ENCODE results near the gene ARL16.

The ARL16 gene

GRCh38 chr17:81683584-81684441, at the start of gene ARL16, which contains the start of gene HGS:
Gene ARL16, minus strand, starts transcription at chr17:81683797. Its CDS starts 44 bp downstream, at chr17:81683753.
Gene HGS, plus strand, starts transcription at chr17:81684011. Its CDS starts 56 bp downstream, at chr17:81684067.
- peak; percentile 99 for DNase-seq (ENCODE audit: low read depth, low spot score)

- no peak for DNase-seq (ENCODE audit: low read depth, low spot score)
Measured at GRCh38 chr17:81727324-81728031, 43.9 kb upstream of the ARL16 start.

- no peak for DNase-seq (ENCODE audit: low read depth, low spot score)
Measured at GRCh38 chr17:81726004-81726403, 42.4 kb upstream of the ARL16 start.

- DNase-seq (ENCODE audit: low read depth, low spot score): no peak
Measured at GRCh38 chr17:81725439-81725838, 41.8 kb upstream of the ARL16 start.

GRCh38 chr17:81723651-81724209, 40.1 kb upstream of the ARL16 start:
- no peak for DNase-seq (ENCODE audit: low read depth, low spot score)

GRCh38 chr17:81722184-81723120, 38.9 kb upstream of the ARL16 start:
- DNase-seq (ENCODE audit: low read depth, low spot score): no peak

- DNase-seq (ENCODE audit: low read depth, low spot score): no peak
Measured at GRCh38 chr17:81720267-81721071, 36.9 kb upstream of the ARL16 start.

GRCh38 chr17:81719410-81720266, 36.0 kb upstream of the ARL16 start:
- DNase-seq (ENCODE audit: low read depth, low spot score): no peak

- DNase-seq (ENCODE audit: low read depth, low spot score): no peak
Measured at GRCh38 chr17:81717766-81718089, 34.1 kb upstream of the ARL16 start.

GRCh38 chr17:81717049-81717765, 33.6 kb upstream of the ARL16 start:
- no peak for DNase-seq (ENCODE audit: low read depth, low spot score)

GRCh38 chr17:81716674-81716996, 33.0 kb upstream of the ARL16 start:
- DNase-seq (ENCODE audit: low read depth, low spot score): no peak

GRCh38 chr17:81715872-81716673, 32.5 kb upstream of the ARL16 start:
- no peak for DNase-seq (ENCODE audit: low read depth, low spot score)

GRCh38 chr17:81715107-81715871, 31.7 kb upstream of the ARL16 start:
- DNase-seq (ENCODE audit: low read depth, low spot score): no peak

- no peak for DNase-seq (ENCODE audit: low read depth, low spot score)
Measured at GRCh38 chr17:81714412-81715106, 31.0 kb upstream of the ARL16 start.

- no peak for DNase-seq (ENCODE audit: low read depth, low spot score)
Measured at GRCh38 chr17:81713556-81714411, 30.2 kb upstream of the ARL16 start.

- DNase-seq (ENCODE audit: low read depth, low spot score): no peak
Measured at GRCh38 chr17:81713004-81713555, 29.5 kb upstream of the ARL16 start.
